ENCODE measurements around the gene SUSD6.
A peak's percentile ranks its signal among the peaks of the same experiment; 100 is the strongest.
"Not testable (repeated sequence)": the region's sequence is repeated elsewhere in the genome, so short reads cannot be mapped to it uniquely, and the experiment has no call there.

The SUSD6 gene

GRCh38 chr14:69719501-69719951 lies 108.1 kb downstream of the SUSD6 start:
- peak; percentile 93 for DNase-seq

- no peak for DNase-seq
Observed at GRCh38 chr14:69720912-69721311, 109.5 kb downstream of the SUSD6 start.

GRCh38 chr14:69726761-69727511 lies 115.5 kb downstream of the SUSD6 start:
- DNase-seq = peak; percentile 69

GRCh38 chr14:69727860-69728259 lies 116.5 kb downstream of the SUSD6 start:
- DNase-seq = no peak

- not testable (repeated sequence) for DNase-seq
Observed at GRCh38 chr14:69731919-69732598, 120.7 kb downstream of the SUSD6 start.

- DNase-seq = not testable (repeated sequence)
Observed at GRCh38 chr14:69736405-69736804, 125.0 kb downstream of the SUSD6 start.

- no peak for DNase-seq
Observed at GRCh38 chr14:69741055-69741454, 129.7 kb downstream of the SUSD6 start.

GRCh38 chr14:69749956-69750355 lies 138.6 kb downstream of the SUSD6 start:
- no peak for DNase-seq

GRCh38 chr14:69750495-69750894 lies 139.1 kb downstream of the SUSD6 start:
- DNase-seq = no peak

- DNase-seq = no peak
Observed at GRCh38 chr14:69752773-69753172, 141.4 kb downstream of the SUSD6 start.

- DNase-seq = no peak
Observed at GRCh38 chr14:69753860-69754259, 142.5 kb downstream of the SUSD6 start.

GRCh38 chr14:69754487-69754886 lies 143.1 kb downstream of the SUSD6 start:
- DNase-seq = no peak

- no peak for DNase-seq
Observed at GRCh38 chr14:69755296-69755695, 143.9 kb downstream of the SUSD6 start.

- DNase-seq = no peak
Observed at GRCh38 chr14:69755784-69756183, 144.4 kb downstream of the SUSD6 start.

GRCh38 chr14:69756298-69756697 lies 144.9 kb downstream of the SUSD6 start:
- no peak for DNase-seq

GRCh38 chr14:69760810-69761209 lies 149.4 kb downstream of the SUSD6 start:
- DNase-seq = no peak

- peak; percentile 7 for DNase-seq
Observed at GRCh38 chr14:69763761-69764510, 152.5 kb downstream of the SUSD6 start.
